Measurements from ENCODE around the gene CANX.
A peak's percentile ranks its signal among the peaks of the same experiment; 100 is the strongest.
"Not testable (repeated sequence)": the region's sequence is repeated elsewhere in the genome, so short reads cannot be mapped to it uniquely, and the experiment has no call there.

The CANX gene

DNA sequence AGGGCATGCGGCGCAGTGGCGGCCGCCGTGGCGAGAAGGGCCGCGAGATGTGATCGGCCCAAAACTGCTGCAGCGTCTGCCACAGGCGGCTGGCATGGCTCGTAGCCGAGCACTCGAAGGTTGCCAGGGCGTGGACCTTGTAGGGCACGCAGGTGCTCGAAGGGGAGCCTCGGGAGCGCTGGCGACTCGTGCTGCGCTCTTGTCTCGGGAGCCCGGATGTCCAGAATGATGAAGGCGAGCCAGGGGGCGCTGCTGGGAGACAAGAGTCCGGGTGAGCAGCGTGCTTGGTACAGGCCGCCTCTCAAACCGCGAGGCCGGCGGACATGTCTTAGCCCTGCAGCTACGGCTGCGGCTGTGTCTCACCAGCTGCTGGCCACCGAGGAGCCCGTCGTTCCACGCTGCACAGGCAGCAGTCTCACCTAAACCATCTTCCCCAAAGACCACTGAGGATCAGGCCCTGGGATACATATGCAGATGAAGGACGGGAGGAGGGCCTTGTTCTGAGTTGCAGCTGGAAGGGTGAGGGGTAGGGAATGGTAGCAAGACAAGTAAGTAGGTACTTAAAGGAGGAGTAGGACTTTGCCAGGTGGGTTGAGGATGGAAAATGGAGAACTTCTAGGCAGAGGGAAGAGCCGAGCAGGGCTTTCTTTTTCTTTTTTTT lies 19.6 kb upstream of the CANX start:
- Histone ChIP-seq H3K4me1 (ENCODE audit: control insufficient read depth in 1 of 2, insufficient read depth in 2 of 2, low read length in 2 of 2) (peaks cover 17 to 23% of the 10 kb centered on the region in 2 donors), H3K27ac (ENCODE audit: low read depth, low read length) (peak overlapping the region; percentile 52), H3K27me3 (ENCODE audit: control insufficient read depth in 1 of 2, insufficient read depth in 2 of 2, low read length in 2 of 2) (no peaks in the 10 kb centered on the region), H3K9me3 (ENCODE audit: control insufficient read depth in 1 of 2, low read length in 2 of 2) (no peaks in the 10 kb centered on the region), H3K9ac (ENCODE audit: low read depth in 1 of 2, low read length in 2 of 2) (peak overlapping the region; percentile 83 to 84), H3K4me3 (ENCODE audit: low read depth in 1 of 2, low read length in 2 of 2) (peak overlapping the region; percentile 89 to 90), H3K36me3 (ENCODE audit: control insufficient read depth in 1 of 2, insufficient read depth in 2 of 2, low read length in 2 of 2) (no peaks in the 10 kb centered on the region)

DNA sequence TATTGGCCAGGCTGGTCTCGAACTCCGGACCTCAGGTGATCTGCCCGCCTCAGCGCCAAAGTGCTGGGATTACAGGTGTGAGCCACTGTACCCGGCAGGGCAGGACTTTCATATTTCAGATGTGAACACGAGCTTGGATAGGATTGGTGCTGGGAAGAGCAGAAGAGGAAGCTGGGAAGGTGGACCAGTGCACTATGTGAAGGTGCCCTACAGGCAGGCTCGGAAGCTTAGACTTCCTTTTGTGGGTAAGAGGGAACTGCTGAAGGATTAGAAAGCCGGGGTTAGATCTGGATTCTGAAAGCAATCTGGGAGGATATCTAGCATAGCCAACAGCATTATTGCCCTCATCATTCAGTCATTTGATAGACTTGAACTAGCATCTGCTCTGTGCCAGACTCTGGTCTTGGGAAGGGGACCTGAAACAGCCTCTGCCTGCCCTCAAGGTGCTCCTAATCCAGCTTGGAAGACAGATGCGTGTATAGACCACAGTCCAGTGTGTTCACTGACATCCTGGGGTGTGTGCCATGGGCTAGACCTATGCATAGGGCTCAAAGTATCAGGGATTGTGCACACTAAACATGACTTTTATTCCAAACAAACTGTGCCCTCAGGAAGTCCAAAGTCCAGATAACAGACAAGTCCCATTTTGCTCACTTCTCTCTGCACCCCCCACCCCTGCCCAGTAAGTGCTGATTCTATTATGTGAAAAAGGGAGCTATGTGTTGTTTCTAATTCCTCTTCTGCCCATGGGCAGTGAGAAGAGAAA lies 18.6 kb upstream of the CANX start:
- Histone ChIP-seq H3K9me3 (ENCODE audit: control insufficient read depth in 1 of 2, low read length in 2 of 2) (no peaks in the 10 kb centered on the region), H3K27me3 (ENCODE audit: control insufficient read depth in 1 of 2, insufficient read depth in 2 of 2, low read length in 2 of 2) (no peaks in the 10 kb centered on the region), H3K4me3 (ENCODE audit: low read depth in 1 of 2, low read length in 2 of 2) (no peak overlapping the region), H3K9ac (ENCODE audit: low read depth in 1 of 2, low read length in 2 of 2) (no peak overlapping the region), H3K27ac (ENCODE audit: low read depth, low read length) (no peak overlapping the region), H3K4me1 (ENCODE audit: control insufficient read depth in 1 of 2, insufficient read depth in 2 of 2, low read length in 2 of 2) (peaks cover 17 to 23% of the 10 kb centered on the region in 2 donors), H3K36me3 (ENCODE audit: control insufficient read depth in 1 of 2, insufficient read depth in 2 of 2, low read length in 2 of 2) (no peaks in the 10 kb centered on the region)

DNA sequence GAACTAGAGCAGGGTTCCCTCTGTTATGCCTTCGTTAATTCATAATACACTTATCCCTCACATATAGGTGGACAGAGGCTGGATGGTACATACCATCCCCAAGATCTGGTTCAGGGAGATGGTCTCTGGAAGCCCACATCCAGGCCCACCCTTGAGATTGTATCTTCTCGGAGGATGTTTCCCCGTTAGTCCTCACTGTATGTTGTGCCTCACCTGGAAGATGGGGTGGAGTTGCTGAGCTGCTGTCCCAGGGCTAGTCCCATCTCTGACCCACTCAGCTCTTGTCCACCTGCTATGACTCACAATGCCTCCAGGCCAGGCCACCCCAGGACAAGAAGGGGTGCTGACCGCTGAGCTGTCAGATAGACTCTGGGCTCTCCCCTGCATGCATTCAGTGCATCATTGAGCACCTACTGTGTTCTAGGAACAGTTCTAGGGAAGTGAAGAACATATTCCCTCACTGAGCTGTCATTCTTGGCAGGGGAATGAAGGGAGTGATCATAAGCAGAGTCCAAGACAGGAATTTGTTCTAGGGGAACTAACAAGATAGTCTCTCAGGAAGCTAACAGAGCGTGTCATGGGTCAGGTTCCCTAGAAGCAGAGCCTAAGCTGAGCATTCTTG lies 17.9 kb upstream of the CANX start, which contains the start of gene CBY3:
CBY3 (minus strand) TSS at position 255 of the 622 bp plus-strand sequence; CDS start at position 139, 116 bp downstream.
- Histone ChIP-seq H3K4me1 (ENCODE audit: control insufficient read depth in 1 of 2, insufficient read depth in 2 of 2, low read length in 2 of 2) (peaks cover 17 to 23% of the 10 kb centered on the region in 2 donors), H3K27ac (ENCODE audit: low read depth, low read length) (no peak within 1 kb of the TSS), H3K27me3 (ENCODE audit: control insufficient read depth in 1 of 2, insufficient read depth in 2 of 2, low read length in 2 of 2) (no peaks in the 10 kb centered on the region), H3K4me3 (ENCODE audit: low read depth in 1 of 2, low read length in 2 of 2) (no peak within 1 kb of the TSS), H3K36me3 (ENCODE audit: control insufficient read depth in 1 of 2, insufficient read depth in 2 of 2, low read length in 2 of 2) (no peaks in the 10 kb centered on the region), H3K9me3 (ENCODE audit: control insufficient read depth in 1 of 2, low read length in 2 of 2) (no peaks in the 10 kb centered on the region), H3K9ac (ENCODE audit: low read depth in 1 of 2, low read length in 2 of 2) (no peak within 1 kb of the TSS)

DNA sequence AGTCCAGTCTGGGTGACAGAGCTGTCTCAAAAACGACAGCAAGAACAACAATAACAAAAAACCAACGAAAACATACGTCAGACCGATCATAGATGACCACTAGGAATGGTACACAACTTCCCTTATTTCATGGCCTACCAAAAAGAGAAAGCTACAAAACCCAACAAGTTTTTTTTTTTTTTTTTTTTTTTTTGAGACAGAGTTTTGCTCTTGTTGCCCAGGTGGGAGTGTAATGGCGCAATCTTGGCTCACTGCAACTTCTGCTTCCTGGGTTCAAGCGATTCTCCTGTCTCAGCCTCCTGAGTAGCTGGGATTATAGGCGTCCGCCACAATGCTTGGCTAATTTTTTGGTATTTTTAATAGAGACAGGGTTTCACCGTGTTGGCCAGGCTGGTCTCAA lies 9.6 kb upstream of the CANX start:
- not testable (repeated sequence) for H3K27ac ChIP-seq (ENCODE audit: low read depth, low read length); H3K4me3 ChIP-seq (ENCODE audit: low read depth in 1 of 2, low read length in 2 of 2); H3K9me3 ChIP-seq (ENCODE audit: control insufficient read depth in 1 of 2, low read length in 2 of 2); H3K9ac ChIP-seq (ENCODE audit: low read depth in 1 of 2, low read length in 2 of 2); H3K4me1 ChIP-seq (ENCODE audit: control insufficient read depth in 1 of 2, insufficient read depth in 2 of 2, low read length in 2 of 2); H3K36me3 ChIP-seq (ENCODE audit: control insufficient read depth in 1 of 2, insufficient read depth in 2 of 2, low read length in 2 of 2); H3K27me3 ChIP-seq (ENCODE audit: control insufficient read depth in 1 of 2, insufficient read depth in 2 of 2, low read length in 2 of 2)

DNA sequence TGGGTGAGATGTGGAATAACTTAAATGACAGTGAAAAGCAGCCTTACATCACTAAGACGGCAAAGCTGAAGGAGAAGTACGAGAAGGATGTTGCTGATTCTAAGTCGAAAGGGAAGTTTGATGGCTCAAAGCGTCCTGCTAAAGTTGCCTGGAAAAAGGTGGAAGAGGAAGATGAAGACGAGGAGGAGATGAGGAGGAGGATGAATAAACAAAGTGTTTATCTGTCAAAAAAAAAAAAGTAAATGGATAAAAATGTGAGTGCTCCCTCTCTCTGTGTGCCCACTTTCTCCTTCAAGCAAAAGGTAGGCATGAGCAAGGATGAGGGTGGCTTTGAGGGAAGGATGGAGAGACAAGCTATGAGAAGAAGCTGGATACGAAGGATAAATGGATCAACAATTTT lies 4.2 kb upstream of the CANX start:
- no peaks in the 10 kb centered on the region for H3K36me3 ChIP-seq (ENCODE audit: control insufficient read depth in 1 of 2, insufficient read depth in 2 of 2, low read length in 2 of 2)
- H3K27ac ChIP-seq (ENCODE audit: low read depth, low read length) = no peak overlapping the region
- H3K27me3 ChIP-seq (ENCODE audit: control insufficient read depth in 1 of 2, insufficient read depth in 2 of 2, low read length in 2 of 2) = no peaks in the 10 kb centered on the region
- peaks cover 5 to 10% of the 10 kb centered on the region in 2 donors for H3K4me1 ChIP-seq (ENCODE audit: control insufficient read depth in 1 of 2, insufficient read depth in 2 of 2, low read length in 2 of 2)
- no peak overlapping the region for H3K4me3 ChIP-seq (ENCODE audit: low read depth in 1 of 2, low read length in 2 of 2)
- H3K9me3 ChIP-seq (ENCODE audit: control insufficient read depth in 1 of 2, low read length in 2 of 2) = no peaks in the 10 kb centered on the region
- no peak overlapping the region for H3K9ac ChIP-seq (ENCODE audit: low read depth in 1 of 2, low read length in 2 of 2)

DNA sequence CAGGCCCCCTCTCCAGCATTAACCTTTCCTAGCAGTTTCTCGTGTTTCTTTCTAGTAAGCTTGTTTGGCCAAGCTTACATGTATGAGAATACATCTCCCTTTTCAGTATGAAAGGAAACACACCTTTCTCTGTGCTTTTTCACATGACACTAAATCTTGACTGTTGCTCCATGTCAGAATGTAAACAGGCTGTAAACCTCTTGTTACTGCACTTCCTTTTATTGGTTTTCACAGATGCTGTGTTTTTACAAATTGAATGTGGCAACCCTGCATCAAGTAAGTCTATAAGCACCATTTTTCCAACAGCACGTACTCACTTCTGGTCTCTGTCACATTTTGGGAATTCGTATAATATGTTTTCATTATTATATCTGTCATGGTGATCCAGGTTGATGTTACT lies 2.2 kb upstream of the CANX start:
- H3K27me3 ChIP-seq (ENCODE audit: control insufficient read depth in 1 of 2, insufficient read depth in 2 of 2, low read length in 2 of 2) = no peaks in the 10 kb centered on the region
- no peak overlapping the region for H3K27ac ChIP-seq (ENCODE audit: low read depth, low read length)
- no peak overlapping the region for H3K9ac ChIP-seq (ENCODE audit: low read depth in 1 of 2, low read length in 2 of 2)
- no peak overlapping the region for H3K4me3 ChIP-seq (ENCODE audit: low read depth in 1 of 2, low read length in 2 of 2)
- H3K4me1 ChIP-seq (ENCODE audit: control insufficient read depth in 1 of 2, insufficient read depth in 2 of 2, low read length in 2 of 2) = peaks cover 15% of the 10 kb centered on the region in 2 donors
- H3K9me3 ChIP-seq (ENCODE audit: control insufficient read depth in 1 of 2, low read length in 2 of 2) = no peaks in the 10 kb centered on the region
- peaks cover 0 to 7% of the 10 kb centered on the region in 2 donors for H3K36me3 ChIP-seq (ENCODE audit: control insufficient read depth in 1 of 2, insufficient read depth in 2 of 2, low read length in 2 of 2)

DNA sequence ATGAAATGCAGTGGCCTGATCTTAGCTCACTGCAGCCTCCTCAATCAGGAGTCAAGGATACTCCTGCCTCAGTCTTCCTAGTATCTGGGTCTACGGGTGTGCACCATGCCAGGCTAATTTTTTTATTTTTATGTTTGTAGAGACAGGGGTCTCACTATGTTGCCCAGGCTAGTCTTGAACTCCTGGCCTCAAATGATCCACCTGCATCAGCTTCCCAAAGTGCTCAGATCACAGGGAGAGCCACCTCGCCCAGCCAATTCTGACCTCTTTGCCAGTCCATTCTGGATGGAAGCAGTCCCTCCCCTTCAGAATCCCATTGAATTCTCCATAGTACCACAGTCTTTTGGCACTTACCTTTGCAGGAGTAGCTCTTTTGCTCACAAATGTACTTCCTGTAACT lies 1.7 kb upstream of the CANX start:
- Histone ChIP-seq H3K36me3 (ENCODE audit: control insufficient read depth in 1 of 2, insufficient read depth in 2 of 2, low read length in 2 of 2) (peaks cover 0 to 7% of the 10 kb centered on the region in 2 donors), H3K4me3 (ENCODE audit: low read depth in 1 of 2, low read length in 2 of 2) (no peak overlapping the region), H3K9ac (ENCODE audit: low read depth in 1 of 2, low read length in 2 of 2) (no peak overlapping the region), H3K27ac (ENCODE audit: low read depth, low read length) (no peak overlapping the region), H3K27me3 (ENCODE audit: control insufficient read depth in 1 of 2, insufficient read depth in 2 of 2, low read length in 2 of 2) (no peaks in the 10 kb centered on the region), H3K9me3 (ENCODE audit: control insufficient read depth in 1 of 2, low read length in 2 of 2) (no peaks in the 10 kb centered on the region), H3K4me1 (ENCODE audit: control insufficient read depth in 1 of 2, insufficient read depth in 2 of 2, low read length in 2 of 2) (peaks cover 15 to 18% of the 10 kb centered on the region in 2 donors)

DNA sequence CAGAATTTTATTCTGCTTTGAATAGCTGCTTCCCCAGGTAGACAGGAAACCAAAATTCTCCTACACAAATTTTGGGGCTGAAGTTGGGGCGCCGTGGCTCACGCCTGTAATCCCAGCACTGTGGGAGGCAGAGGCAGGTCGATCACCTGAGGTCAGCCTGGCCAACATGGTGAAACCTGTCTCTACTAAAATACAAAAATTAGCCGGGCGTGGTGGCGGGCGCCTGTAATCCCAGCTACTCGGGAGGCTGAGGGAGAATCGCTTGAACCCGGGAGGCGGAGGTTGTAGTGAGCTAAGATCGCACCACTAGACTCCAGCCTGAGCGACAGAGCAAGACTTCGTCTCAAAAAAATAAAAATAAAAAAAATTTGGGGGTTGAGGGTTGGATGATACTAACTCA lies 1.2 kb upstream of the CANX start:
- Histone ChIP-seq H3K27ac (ENCODE audit: low read depth, low read length) (peak overlapping the region; percentile 96), H3K4me1 (ENCODE audit: control insufficient read depth in 1 of 2, insufficient read depth in 2 of 2, low read length in 2 of 2) (peaks cover 15 to 19% of the 10 kb centered on the region in 2 donors), H3K4me3 (ENCODE audit: low read depth in 1 of 2, low read length in 2 of 2) (peak overlapping the region; percentile 85 to 86), H3K9ac (ENCODE audit: low read depth in 1 of 2, low read length in 2 of 2) (peak overlapping the region in 1 of 2 donors; percentile 87)
- not testable (repeated sequence) for H3K36me3 ChIP-seq (ENCODE audit: control insufficient read depth in 1 of 2, insufficient read depth in 2 of 2, low read length in 2 of 2); H3K27me3 ChIP-seq (ENCODE audit: control insufficient read depth in 1 of 2, insufficient read depth in 2 of 2, low read length in 2 of 2); H3K9me3 ChIP-seq (ENCODE audit: control insufficient read depth in 1 of 2, low read length in 2 of 2)

DNA sequence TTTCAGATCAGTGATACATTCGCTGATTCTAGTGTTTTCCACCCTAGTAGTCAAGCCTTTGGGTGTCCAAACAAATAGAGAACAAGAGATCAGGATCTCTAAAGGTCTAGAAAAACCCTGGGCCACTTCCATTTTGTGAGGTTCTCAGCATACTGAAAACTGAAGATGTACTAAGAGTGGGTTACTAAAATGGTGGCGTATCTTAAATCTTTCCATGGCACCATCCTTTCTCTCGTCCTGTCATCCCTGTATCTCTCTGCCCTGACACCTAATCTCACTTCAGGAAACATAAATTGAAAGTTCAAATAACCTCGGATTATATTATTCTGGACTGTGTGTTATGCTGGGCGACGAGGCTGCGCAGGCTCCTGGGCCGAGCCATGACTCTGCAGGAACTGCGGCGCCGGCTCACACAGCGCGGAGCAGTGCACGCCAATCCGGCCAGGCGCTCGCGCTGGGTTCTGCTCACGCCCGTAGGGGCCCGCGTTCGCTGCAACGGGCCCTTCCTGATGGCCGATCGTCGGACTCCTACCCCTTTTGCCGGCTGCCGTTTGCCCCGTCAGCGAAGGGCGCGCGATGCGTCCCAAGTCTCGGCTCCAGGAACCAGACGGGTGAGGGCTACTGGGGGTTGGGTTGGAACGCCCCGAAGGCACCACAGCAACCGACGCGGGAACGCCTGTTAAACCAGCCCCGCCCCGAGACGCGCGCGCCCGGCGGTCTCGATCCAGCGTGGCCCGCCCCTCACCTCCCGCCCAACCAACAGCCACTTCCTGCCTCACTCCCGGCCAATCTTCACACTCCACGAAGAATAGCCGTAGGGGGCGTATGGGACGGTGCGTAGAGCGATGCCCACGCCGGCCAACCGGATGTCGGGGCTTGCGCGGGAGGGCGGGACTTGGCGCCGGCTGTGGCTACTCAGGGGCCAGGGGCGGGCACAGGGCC lies 503 bp upstream of the CANX start:
- Histone ChIP-seq H3K27ac (ENCODE audit: low read depth, low read length) (peak overlapping the region; percentile 96), H3K9me3 (ENCODE audit: control insufficient read depth in 1 of 2, low read length in 2 of 2) (no peaks in the 10 kb centered on the region), H3K4me3 (ENCODE audit: low read depth in 1 of 2, low read length in 2 of 2) (peak overlapping the region; percentile 85 to 97), H3K4me1 (ENCODE audit: control insufficient read depth in 1 of 2, insufficient read depth in 2 of 2, low read length in 2 of 2) (peaks cover 15 to 19% of the 10 kb centered on the region in 2 donors), H3K27me3 (ENCODE audit: control insufficient read depth in 1 of 2, insufficient read depth in 2 of 2, low read length in 2 of 2) (no peaks in the 10 kb centered on the region), H3K9ac (ENCODE audit: low read depth in 1 of 2, low read length in 2 of 2) (peak overlapping the region; percentile 95 to 99), H3K36me3 (ENCODE audit: control insufficient read depth in 1 of 2, insufficient read depth in 2 of 2, low read length in 2 of 2) (peaks cover 0 to 7% of the 10 kb centered on the region in 2 donors)

Data from duodenal mucosa (tissue), 2 donors.